ENCODE measurements around the gene PSMD11.

GRCh38 chr17:32486111-32486700 lies 41.9 kb downstream of the PSMD11 start:
- TF ChIP-seq POLR2A (IDR thresholded peaks at IDR 0.05) (no peak), CTCF (IDR thresholded peaks at IDR 0.05) (no peak)

All from uterus (tissue), 2 donors.